ENCODE data around the gene CES5A. TPM values are rescaled to one million over a fixed set of nuclear protein-coding genes. Genes with fewer than 3 reads are reported as not detected.
"Not testable (repeated sequence)": the region's sequence is repeated elsewhere in the genome, so short reads cannot be mapped to it uniquely, and the experiment has no call there.

Gene CES5A
- total RNA-seq, 1 donor from 2014 or later = not detected

GRCh38 chr16:55809851-55810250, 65.3 kb downstream of the CES5A start:
- Mint-ChIP-seq H3K4me3 (ENCODE audit: unreplicated experiment) (no peak overlapping the region), H3K36me3 (ENCODE audit: unreplicated experiment) (no peaks in the 10 kb centered on the region), H3K4me1 (ENCODE audit: unreplicated experiment) (no peaks in the 10 kb centered on the region), H3K9me3 (ENCODE audit: unreplicated experiment) (no peaks in the 10 kb centered on the region), H3K27me3 (ENCODE audit: unreplicated experiment) (no peaks in the 10 kb centered on the region), H3K27ac (ENCODE audit: unreplicated experiment) (no peak overlapping the region)
- no peak for TF ChIP-seq CTCF (IDR thresholded peaks at IDR 0.05)
- peak; percentile 53 for DNase-seq (ENCODE audit: extremely low spot score, unreplicated experiment)

- Mint-ChIP-seq H3K9me3 (ENCODE audit: unreplicated experiment) (no peaks in the 10 kb centered on the region), H3K27ac (ENCODE audit: unreplicated experiment) (no peak overlapping the region), H3K4me1 (ENCODE audit: unreplicated experiment) (no peaks in the 10 kb centered on the region), H3K36me3 (ENCODE audit: unreplicated experiment) (no peaks in the 10 kb centered on the region), H3K4me3 (ENCODE audit: unreplicated experiment) (no peak overlapping the region), H3K27me3 (ENCODE audit: unreplicated experiment) (no peaks in the 10 kb centered on the region)
- peak; percentile 69 for DNase-seq (ENCODE audit: extremely low spot score, unreplicated experiment)
- TF ChIP-seq CTCF (IDR thresholded peaks at IDR 0.05) = no peak
These were observed 65.8 kb downstream of the CES5A start for GRCh38 chr16:55809386-55809785.

GRCh38 chr16:55808286-55808685, 66.9 kb downstream of the CES5A start:
- H3K4me3 Mint-ChIP-seq (ENCODE audit: unreplicated experiment); H3K27me3 Mint-ChIP-seq (ENCODE audit: unreplicated experiment); H3K27ac Mint-ChIP-seq (ENCODE audit: unreplicated experiment); H3K36me3 Mint-ChIP-seq (ENCODE audit: unreplicated experiment); H3K9me3 Mint-ChIP-seq (ENCODE audit: unreplicated experiment); DNase-seq (ENCODE audit: extremely low spot score, unreplicated experiment); H3K4me1 Mint-ChIP-seq (ENCODE audit: unreplicated experiment): not testable (repeated sequence)

GRCh38 chr16:55805104-55805503, 70.1 kb downstream of the CES5A start:
- not testable (repeated sequence) for H3K9me3 Mint-ChIP-seq (ENCODE audit: unreplicated experiment)

GRCh38 chr16:55803681-55804080, 71.5 kb downstream of the CES5A start:
- not testable (repeated sequence) for H3K9me3 Mint-ChIP-seq (ENCODE audit: unreplicated experiment); H3K27me3 Mint-ChIP-seq (ENCODE audit: unreplicated experiment); H3K27ac Mint-ChIP-seq (ENCODE audit: unreplicated experiment); H3K4me1 Mint-ChIP-seq (ENCODE audit: unreplicated experiment); DNase-seq (ENCODE audit: extremely low spot score, unreplicated experiment); H3K36me3 Mint-ChIP-seq (ENCODE audit: unreplicated experiment); H3K4me3 Mint-ChIP-seq (ENCODE audit: unreplicated experiment)

More at GRCh38 chr16:55805104-55805503, 70.1 kb downstream of the CES5A start:
- H3K36me3 Mint-ChIP-seq (ENCODE audit: unreplicated experiment); DNase-seq (ENCODE audit: extremely low spot score, unreplicated experiment); H3K4me1 Mint-ChIP-seq (ENCODE audit: unreplicated experiment); H3K4me3 Mint-ChIP-seq (ENCODE audit: unreplicated experiment); H3K27me3 Mint-ChIP-seq (ENCODE audit: unreplicated experiment); H3K27ac Mint-ChIP-seq (ENCODE audit: unreplicated experiment): not testable (repeated sequence)

Other genes with a start within 250 kb of the CES5A start
- gene SLC6A2, start 219.4 kb downstream of the CES5A start, total RNA-seq = not detected in 2 replicates
- not detected in 2 replicates for gene CES1, start 42.3 kb downstream of the CES5A start, total RNA-seq

Measured in osteocyte (in vitro differentiated cells).